Vagina (tissue), 2 donors: ENCODE data around the gene ARMC8.

Experiments
- POLR2AphosphoS5 ChIP-seq, 2 donors: sonication (generic); formaldehyde crosslinking; IDR thresholded peaks; one replicate each; pipeline ENCODE4 v1.9.0; 2017; ENCODE audit warnings: antibody characterized with exemption in 2 of 2, mild to moderate bottlenecking in 2 of 2, low read depth in 1 of 2; ENCODE audit not compliant: insufficient read depth in 1 of 2
- TF ChIP-seq, protein P1 (sequence below), 3 experiments: fragments of 450-650 bp in 2 of 3; fragments of 200-600 bp in 1 of 3; sonication (generic) in 1 of 3; IDR thresholded peaks; one replicate each; pipeline ENCODE4 v1.5.1; 2017 to 2019; ENCODE audit warnings: antibody characterized with exemption in 3 of 3, mild to moderate bottlenecking in 2 of 3, moderate library complexity in 2 of 3

DNA sequence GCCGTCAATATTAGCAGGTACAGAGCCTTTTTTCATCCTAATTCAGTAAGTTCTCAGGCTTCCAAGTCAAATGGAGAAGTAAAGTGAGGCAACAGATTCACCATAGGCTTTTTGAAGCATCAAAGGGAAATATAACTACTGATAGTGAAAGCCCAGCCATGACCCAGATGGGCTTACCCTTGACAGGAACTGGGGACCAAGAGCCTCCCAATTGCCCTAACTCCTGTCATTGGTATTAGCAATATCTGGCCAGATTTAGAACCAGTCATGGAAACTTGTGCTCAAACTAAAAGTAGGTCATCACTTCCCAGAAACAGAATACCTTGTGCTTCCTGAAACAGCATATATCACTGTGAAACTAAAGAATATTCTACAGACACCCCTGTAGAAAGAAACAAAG lies 109.5 kb downstream of the ARMC8 start:
- TF ChIP-seq, protein P1, sequence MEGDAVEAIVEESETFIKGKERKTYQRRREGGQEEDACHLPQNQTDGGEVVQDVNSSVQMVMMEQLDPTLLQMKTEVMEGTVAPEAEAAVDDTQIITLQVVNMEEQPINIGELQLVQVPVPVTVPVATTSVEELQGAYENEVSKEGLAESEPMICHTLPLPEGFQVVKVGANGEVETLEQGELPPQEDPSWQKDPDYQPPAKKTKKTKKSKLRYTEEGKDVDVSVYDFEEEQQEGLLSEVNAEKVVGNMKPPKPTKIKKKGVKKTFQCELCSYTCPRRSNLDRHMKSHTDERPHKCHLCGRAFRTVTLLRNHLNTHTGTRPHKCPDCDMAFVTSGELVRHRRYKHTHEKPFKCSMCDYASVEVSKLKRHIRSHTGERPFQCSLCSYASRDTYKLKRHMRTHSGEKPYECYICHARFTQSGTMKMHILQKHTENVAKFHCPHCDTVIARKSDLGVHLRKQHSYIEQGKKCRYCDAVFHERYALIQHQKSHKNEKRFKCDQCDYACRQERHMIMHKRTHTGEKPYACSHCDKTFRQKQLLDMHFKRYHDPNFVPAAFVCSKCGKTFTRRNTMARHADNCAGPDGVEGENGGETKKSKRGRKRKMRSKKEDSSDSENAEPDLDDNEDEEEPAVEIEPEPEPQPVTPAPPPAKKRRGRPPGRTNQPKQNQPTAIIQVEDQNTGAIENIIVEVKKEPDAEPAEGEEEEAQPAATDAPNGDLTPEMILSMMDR (IDR thresholded peaks at IDR 0.05): no peak
- no peak for TF ChIP-seq POLR2AphosphoS5 (IDR thresholded peaks at IDR 0.05; ENCODE audit: insufficient read depth in 1 of 2, low read depth in 1 of 2)
